ENCODE results near the gene ARHGDIB.

ARHGDIB gene

DNA sequence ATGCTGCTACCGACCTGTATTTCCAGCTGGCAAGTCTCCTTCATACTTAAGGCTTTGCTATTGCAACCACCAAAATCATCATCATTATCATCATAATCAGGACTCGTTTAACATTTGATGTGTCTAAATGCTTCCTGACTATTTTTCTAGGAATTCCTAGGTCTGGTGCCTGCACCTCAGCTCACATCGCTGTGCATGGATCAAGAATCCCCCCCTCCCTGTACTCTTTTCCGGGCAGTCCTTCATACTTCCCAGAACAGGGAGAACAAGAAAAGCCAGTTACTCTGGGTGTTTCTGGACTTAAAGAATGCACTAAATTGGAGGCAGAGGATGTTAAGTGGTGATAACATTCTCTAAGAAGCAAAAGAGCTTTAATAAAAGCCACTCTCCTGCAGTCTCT, 32.5 kb downstream of the ARHGDIB start:
- no peak for DNase-seq

DNA sequence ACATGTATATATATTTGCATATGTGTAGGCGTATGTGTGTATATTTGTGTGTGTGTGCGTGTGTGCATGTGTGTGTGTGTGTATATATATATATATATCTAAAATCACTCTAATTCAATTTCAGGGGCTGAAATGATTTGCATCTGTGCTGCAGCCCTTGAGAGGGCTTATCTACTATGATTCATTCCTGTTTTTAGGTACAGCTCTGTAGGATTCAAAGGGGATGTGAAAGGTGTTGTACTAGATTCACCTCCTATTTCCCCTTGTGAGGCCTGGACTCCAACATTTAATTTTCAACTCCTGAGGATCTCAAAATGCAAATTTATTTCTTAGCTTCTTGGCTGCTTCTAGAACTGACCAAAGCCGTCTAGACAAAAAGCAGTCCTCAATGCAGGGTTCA, 34.1 kb downstream of the ARHGDIB start:
- no peak for DNase-seq

DNA sequence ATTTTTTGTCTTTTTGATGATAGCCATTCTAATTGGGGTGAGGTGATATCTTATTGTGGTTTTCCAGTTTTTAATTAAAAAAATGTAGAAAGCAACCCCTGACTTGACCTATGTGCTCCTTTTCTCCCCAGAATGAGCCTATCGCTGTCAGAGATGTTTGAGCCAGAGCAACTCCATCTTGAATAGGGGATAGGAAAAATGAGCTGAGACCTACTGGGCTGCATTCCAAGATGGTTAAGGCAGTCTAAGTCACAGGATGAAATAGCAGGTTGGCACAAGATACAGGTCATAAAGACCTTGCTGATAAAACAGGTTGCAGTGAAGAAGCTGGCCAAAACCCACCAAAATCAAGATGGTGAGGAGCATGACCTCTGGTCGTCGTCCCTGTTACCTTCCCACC, 36.9 kb downstream of the ARHGDIB start:
- DNase-seq: no peak

DNA sequence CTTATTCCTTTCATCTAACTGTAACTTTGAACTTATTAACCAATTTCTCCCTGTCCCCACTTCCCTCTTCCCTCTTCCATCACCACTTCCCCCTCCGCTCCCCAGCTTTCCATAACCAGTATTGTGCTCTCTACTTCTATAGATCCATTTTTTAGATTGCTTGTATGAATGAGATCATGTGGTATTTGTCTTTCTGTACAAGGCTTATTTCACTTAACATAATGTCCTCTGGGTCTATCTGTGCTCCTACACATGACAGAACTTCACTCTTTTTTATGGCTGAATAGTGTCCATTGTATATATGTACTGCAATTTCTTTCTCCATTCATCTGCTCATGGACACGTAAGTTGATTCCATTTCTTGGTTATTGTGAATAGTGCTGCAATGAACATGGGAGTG, 37.5 kb downstream of the ARHGDIB start:
- DNase-seq: no peak

DNA sequence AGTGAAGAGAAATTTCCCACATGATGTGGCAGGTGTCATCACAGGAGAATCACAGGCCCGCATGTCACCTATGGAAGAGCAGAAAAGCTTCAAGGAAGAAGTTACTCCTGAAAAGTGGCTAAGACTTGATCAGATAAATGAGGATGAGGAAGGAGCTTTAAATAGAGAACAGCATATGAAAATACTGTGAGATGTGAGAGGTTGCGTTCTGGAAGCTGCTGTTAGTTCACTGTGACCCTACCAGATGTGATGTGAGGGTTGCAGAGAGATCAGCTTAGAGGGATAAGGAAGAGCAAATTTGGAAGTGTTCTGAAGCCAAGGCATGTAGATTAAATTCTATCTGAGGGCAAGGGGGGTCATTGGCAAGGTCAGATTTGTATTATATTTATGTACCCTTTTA, 40.2 kb downstream of the ARHGDIB start:
- DNase-seq: no peak

DNA sequence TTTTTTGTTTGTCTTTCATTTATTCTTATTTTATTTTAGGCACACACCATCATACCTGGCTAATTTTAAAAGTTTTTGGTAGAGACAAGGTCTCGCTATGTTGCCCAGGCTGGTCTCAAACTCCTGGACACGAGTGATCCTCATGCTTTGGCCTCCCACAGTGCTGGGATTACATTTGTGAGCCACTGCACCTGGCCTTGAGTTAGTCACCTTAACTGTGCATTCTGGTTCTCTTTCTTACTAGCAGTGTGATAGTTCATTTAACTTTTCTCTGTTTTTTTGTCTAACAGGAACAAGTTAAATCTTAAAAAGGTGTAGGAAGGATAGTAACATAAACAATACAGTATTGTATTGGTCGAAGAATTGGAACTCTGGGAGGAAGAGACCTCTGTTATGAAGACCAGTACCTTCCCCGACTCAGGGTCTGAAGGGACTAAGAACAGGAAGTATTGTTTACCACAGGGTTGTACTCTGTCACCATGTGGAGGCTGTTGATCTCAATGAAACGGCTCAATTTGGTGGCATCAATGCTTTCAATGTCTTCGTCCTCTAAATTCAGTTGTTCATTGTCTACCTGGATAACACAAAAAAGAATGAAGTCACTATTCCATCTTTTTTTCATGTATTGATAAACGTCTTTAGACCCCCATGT, 40.8 kb downstream of the ARHGDIB start:
- no peak for DNase-seq

DNA sequence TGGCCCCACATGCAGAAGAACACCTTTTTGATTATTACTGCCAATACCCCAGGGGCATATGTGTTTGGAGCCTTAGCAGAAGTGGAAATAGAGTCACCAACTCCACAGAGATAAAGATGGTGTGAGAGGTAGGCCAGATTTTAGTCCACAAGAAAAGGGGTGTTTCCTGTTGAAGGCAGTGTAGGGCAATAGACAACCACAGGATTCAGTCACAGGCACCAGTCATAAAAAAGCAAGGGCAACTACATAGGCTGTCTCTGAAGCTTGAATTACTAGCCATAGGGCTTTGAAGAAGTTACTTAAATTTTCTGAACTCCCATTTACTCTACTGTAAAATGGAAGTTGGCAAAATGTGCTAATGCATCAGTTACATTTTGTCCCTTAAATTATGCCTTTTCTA, 41.9 kb downstream of the ARHGDIB start:
- no peak for DNase-seq

DNA sequence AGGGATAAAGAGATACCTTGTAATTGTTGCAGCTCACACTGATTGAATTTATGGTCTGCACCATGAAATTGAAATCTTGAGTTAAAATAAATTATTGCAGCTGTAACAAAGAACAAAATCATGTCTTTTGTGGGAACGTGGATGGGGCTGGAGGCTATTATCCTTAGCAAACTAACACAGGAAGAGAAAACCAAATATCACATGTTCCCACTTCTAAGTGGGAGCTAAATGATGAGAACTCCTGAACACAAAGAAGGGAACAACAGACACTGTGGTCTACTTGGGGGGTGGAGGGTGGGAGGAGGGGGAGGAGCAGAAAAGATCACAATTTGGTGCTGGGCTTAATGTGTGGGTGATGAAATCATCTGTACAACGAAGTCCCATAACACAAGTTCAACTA, 45.7 kb downstream of the ARHGDIB start:
- DNase-seq: no peak

DNA sequence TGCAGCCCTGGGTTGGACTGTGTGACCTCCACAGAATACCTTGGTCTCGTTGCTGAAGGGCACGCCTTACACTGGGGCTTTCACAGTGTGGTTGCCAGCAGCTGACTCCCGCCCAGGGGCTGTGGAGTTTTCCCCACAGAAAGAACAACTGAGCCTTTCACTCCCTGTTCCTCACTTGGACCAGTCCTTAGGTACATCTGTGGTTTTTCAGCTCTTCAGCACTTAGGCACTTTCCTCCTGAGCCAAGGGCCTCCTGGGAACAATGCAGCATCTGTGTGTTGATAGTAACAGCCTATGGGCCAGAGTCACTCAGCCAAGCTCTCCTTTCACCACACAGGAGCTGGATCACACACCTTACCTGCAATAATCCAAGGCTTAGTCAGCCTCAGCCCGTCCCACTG, 48.0 kb downstream of the ARHGDIB start:
- DNase-seq: no peak

DNA sequence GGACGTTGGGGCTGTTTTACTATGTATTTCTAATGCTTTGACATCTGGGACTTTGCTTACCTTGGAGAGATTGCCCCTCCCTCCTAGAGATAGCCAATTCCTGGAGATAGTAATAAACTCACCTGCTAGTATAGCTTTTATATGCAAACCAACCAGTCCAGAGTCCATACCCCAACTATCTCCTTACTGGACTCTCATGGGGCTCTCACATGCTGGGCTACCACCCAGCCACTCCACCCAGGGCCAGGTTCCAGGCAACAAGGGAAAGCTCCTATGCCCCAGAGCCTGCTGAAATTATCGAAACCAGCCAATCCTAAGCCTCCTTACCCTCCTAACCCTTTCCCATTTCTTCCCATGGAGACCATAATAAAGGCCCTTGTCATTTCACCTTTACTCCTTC, 50.3 kb downstream of the ARHGDIB start:
- DNase-seq: no peak

DNA sequence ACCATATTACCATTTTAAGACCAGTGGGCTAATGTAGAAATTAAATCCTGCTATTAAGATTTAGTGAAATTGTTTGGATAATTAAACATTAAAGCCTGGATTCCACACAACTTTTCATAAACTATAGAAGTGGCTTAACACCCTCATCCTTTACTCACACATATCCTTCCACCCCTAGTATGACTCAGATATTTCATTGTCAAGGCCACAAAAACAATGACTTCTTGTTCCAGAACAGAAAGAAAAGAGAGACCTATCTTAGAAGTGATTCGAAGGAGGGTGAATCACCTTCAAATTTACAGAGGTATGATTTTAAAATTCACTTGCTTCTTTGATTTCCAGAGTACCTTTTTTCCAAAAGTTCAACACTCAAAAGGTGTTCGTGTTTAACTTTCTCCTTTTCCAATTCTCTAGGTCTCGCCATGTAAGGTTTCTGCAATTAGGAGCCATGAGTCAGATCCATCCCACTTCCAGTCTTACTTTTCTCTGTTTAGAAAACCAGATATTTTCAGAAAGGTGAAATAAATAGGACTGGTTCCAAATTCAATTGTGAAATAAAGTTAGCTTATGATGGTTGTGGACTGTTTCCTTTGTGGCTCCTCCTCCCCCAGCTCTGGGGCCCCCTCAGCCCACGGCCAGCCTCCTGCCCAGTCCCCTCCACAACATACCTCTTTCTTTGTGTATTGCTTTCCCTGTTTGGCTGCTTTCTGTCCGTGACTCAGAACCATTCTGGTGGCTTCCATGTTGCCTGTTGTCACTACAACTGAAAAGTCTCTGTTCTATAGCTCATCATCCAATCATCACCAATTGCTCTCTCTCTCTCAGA, 51.1 kb downstream of the ARHGDIB start:
- no peak for DNase-seq

DNA sequence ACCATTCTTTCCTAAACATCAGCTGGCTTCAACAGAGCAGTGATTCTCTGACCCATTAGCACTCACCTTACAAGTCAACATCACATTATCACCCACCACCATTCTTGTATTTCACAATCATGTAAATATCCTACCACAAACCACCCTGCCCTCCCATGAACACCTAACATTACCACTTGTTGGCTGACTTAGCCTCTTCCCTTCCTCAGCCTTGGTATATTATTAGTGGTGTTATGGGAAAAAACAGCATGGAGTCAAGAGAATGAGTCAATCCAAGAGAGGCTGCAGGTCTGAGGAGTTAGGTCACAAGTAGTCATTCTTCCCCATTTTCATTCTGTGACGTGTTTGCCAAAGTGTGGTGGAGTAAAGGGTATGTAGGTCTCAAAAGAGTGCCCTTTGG, 53.4 kb downstream of the ARHGDIB start:
- no peak for DNase-seq

DNA sequence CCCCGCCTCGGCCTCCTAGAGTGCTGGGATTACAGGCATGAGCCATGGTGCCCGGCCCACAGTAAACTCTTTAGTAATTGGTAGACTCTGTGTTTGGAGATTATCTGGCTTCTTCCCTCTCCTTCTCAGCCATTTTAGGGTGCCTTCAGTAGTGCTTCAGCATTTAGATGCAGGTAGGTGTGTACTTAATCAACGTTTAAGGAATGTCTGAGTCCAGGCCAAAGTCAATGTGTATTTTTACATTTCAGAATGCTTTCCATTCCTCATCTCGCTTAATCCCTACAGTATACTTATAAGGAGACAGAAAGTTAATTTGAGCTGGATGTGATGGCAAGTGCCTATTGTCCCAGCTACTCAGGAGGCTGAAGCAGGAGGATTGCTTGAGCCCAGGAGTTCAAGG, 55.3 kb downstream of the ARHGDIB start:
- DNase-seq: no peak

DNA sequence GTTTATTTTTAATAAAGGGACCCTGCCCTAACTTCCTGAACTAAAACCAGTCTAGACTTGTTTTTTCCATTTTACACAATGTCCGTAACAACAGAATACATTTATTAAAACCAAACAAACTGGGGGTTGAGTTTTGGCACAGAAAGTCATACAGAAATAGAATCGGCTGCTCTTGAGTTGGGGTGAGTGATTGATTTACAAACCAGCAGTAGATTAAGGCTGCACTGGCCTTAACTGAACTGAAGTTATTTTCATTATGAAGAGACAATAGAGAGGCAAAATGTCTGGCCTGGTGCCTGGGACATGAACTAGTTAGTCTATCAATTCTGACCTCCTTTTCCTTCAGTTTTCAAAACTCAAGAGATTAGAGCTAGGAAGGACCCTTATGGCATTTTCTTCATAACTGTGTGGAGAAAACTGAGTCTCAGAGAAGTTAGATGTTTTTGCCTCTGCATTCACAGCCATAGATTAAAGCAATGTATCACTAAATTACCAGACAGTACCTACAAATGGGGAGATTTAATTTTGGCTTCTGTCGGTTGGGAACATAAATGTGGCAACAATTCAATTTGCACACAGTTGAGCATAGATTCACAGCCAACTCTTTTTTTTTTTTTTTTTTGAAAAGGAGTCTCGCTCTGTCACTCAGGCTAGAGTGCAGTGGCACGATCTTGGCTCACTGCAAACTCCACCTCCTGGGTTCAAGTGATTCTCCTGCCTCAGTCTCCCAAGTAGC, 56.0 kb downstream of the ARHGDIB start:
- no peak for DNase-seq

DNA sequence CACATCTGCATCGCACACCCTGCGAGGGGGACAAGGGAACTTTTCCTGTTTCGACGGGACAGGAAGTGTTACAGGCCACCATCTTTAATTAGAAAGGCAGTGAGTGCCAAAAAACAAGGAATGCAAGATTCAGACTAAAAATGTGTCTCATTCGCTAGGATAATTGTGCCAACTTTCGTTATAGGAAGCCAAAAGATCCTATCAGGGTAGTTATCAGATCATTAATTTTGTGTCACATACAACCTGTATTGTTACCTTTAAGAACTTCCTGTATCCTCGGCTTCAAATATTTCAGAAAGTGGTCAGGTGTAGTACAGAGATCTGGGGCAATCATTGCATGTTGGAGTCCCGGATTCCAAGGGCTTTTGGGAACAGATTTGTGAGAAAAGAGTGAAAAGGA, 56.5 kb downstream of the ARHGDIB start:
- DNase-seq: no peak

DNA sequence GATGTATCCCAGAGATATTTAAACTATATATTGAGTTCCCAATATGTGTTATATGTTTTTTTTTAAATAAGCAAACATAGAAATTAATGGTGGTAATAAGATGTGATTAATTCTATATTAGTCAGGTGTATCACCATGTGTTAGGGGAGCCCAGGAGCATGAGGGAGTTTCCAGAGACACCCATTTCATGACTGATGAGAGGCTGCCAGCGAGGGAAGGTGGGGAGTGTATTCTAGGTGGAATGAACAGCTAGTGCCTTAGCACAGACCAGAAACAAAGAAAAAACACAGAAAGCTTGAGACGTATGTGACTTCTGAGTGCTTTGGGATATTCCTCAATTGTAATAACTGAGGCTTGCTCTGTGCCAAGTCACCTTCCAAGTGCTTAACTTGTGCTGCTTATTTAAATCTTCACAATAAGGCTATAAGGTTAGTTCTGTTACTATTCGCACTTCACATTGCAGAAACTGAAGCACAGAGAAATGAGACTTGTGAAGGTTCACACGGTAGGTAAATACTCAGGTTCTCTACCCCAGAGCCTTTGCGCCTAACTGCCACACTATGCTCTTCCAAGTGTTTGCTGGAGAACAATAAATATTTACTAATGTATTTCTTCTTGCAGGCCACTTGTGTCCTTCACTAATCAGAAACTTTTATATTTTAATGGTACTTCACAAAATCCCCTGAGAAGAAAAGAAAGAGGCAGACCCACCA, 57.9 kb downstream of the ARHGDIB start:
- DNase-seq: no peak

DNA sequence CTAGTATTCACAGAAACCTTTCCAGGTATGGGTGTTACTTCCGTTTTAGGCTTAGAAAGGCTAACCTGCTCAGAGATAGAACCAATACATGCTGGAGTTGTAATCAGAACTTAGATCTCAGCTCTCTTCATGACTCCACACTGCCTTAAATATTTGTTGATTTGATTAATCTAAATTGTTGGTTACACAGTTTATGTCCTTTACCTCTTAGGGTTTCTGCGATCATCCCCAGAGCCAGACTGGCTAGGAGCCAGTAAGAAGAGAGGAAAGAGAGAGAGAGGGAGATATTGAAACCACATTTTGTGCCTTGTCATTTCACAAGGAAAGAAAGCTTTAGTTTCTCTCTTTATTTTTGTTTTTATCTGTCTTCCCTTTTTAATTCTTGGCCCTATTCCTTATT, 58.9 kb downstream of the ARHGDIB start:
- no peak for DNase-seq

DNA sequence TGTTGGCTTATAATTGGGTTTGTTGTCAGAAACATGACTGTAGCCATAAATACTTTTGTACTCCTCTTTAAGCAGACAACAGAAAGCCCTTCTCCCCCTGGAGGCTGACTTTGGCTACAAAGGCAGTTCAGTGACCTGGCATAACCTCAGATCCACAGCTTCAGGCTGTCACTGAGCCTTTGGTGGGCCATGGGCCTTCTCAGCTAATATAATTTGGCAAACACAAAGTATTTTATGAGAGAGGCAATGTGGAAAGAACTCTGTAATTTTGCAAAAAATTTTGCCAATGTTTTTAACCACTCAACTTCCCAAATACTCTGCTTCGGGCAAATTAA, 60.2 kb downstream of the ARHGDIB start:
- no peak for DNase-seq

DNA sequence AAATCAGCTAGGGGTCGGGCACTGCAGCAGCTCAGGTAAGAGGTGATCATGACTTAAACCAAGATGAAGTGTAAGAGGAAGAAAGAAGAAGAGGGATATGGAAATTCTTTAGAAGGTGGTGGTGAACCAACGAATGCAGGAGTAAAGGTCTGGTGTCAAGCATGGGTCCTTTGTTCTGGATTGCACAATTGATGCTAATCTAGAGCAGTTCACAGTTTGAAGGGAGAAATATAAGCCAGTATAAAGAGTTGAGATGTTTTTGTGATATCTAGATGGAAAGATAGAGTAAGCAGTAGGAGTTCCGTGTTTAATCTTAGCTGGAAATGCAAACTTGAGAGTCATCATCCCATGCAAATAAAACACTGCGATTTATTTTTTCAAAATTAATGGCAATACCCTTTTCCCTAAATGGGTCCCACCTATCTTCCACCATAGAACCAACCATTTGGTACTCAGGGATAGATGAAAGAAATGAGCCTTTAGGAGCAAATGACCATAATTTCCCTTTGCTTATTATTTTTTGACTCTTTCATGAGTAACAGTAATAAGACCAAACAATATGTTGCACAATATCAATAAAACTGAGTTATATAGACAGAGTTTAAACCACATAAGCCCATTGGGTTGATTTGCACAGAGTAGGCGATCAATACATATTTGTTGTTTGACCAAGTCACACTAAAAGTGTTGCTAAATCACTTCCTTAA, 60.7 kb downstream of the ARHGDIB start:
- DNase-seq: no peak

DNA sequence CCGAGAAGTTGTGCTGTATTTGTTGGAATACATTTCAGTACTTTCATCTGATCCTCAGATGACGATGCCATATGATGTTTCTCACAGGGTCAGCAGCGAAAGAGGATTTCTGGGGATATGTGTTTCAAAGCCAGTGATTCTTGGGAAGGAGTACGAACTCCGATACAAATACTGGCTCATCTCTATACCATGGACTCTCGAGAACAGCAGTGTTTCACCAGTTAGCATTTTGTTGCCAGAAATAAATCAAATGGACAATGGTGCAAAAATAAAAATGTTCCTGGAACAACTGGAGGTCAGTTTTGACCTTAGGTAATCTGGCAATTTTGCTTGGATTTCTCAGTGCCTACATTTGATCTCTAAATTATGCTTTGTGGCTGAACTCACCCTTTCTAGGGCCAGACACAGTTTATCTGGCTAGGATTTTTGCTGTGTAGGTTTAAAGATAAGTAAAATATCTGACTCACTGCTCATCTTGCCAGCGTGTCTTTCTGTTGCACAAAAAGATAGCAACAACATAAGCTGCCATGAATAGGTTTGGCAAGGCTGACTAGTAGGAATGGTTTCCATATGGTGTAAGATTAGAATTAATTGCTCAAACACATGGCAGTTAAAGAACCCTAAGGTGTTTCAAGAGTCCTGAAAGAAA, 64.8 kb downstream of the ARHGDIB start:
- DNase-seq: no peak

DNA sequence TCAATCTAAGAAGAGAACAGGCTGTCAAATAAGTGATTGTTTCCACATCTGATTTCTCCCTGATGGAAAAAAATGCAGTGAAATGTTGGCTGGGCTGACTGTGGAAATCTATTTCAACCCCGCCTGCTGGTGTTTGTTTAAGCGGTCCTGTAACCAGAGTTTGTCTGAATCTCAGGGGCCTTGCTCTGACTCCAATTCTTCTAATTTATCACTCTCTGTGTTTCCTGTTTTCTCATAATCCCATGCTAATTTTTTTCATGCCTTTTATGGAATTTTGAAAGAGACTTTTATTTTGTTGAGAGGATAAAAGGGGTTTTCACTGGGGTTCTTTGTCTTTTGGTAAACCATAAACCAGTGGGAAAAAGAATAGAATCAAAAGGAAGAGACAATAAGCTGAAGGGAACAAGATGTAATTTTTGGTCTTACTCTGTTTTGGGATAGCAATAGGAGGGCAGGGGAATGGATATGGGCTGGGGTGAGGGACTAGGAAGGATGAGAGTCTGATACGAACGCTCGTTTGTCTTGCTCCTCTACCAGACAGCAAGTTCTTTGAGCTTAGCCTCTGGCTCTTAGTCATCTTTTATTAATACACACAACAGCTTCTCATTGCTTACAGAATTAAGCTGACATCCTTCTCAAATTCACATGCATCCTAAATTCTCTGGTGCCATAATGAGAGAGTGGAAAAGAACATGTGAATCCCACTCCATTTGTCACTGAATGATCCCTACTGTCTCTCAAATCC, 67.7 kb downstream of the ARHGDIB start:
- DNase-seq: no peak
